Measurements from ENCODE around the gene CBR1. TPM values are rescaled to one million over a fixed set of nuclear protein-coding genes. Genes with fewer than 3 reads are reported as not detected.

CBR1 gene
- 10 to 100 TPM; 19.4 to 39.8 (median 27.1) TPM for polyA plus RNA-seq (ENCODE audit: insufficient read depth in 1 of 5, insufficient read length in 5 of 5, low replicate concordance in 1 of 5)
- long read RNA-seq, donor 1, transcript CBR1-201 (3 exons, 1,293 nt): major isoform, 45 of 63 reads
- long read RNA-seq, donor 1, partial matches to known transcripts: 18 of 63 reads
- long read RNA-seq, donor 1, other reads (novel, unspliced or antisense): 0 of 63 reads
- long read RNA-seq, donor 2, transcript CBR1-201 (3 exons, 1,293 nt): major isoform, 23 of 23 reads
- long read RNA-seq, donor 2, partial matches to known transcripts: 0 of 23 reads
- long read RNA-seq, donor 2, other reads (novel, unspliced or antisense): 0 of 23 reads
- long read RNA-seq, donor 3, transcript CBR1-201 (3 exons, 1,293 nt): major isoform, 23 of 38 reads
- long read RNA-seq, donor 3, partial matches to known transcripts: 14 of 38 reads
- long read RNA-seq, donor 3, other reads (novel, unspliced or antisense): 0 of 38 reads
- long read RNA-seq, donor 4, transcript CBR1-201 (3 exons, 1,293 nt): major isoform, 11 of 17 reads
- long read RNA-seq, donor 4, partial matches to known transcripts: 6 of 17 reads
- long read RNA-seq, donor 4, other reads (novel, unspliced or antisense): 0 of 17 reads
- long read RNA-seq, donor 5, transcript CBR1-201 (3 exons, 1,293 nt): major isoform, 41 of 59 reads
- long read RNA-seq, donor 5, partial matches to known transcripts: 15 of 59 reads
- long read RNA-seq, donor 5, other reads (novel, unspliced or antisense): 0 of 59 reads
- long read RNA-seq, donor 6, transcript CBR1-201 (3 exons, 1,293 nt): major isoform, 17 of 22 reads
- long read RNA-seq, donor 6, partial matches to known transcripts: 5 of 22 reads
- long read RNA-seq, donor 6, other reads (novel, unspliced or antisense): 0 of 22 reads
- long read RNA-seq, donor 7, transcript CBR1-201 (3 exons, 1,293 nt): major isoform, 20 of 20 reads
- long read RNA-seq, donor 7, partial matches to known transcripts: 0 of 20 reads
- long read RNA-seq, donor 7, other reads (novel, unspliced or antisense): 0 of 20 reads
- long read RNA-seq, donor 8, transcript CBR1-201 (3 exons, 1,293 nt): major isoform, 17 of 22 reads
- long read RNA-seq, donor 8, partial matches to known transcripts: 5 of 22 reads
- long read RNA-seq, donor 8, other reads (novel, unspliced or antisense): 0 of 22 reads

DNA sequence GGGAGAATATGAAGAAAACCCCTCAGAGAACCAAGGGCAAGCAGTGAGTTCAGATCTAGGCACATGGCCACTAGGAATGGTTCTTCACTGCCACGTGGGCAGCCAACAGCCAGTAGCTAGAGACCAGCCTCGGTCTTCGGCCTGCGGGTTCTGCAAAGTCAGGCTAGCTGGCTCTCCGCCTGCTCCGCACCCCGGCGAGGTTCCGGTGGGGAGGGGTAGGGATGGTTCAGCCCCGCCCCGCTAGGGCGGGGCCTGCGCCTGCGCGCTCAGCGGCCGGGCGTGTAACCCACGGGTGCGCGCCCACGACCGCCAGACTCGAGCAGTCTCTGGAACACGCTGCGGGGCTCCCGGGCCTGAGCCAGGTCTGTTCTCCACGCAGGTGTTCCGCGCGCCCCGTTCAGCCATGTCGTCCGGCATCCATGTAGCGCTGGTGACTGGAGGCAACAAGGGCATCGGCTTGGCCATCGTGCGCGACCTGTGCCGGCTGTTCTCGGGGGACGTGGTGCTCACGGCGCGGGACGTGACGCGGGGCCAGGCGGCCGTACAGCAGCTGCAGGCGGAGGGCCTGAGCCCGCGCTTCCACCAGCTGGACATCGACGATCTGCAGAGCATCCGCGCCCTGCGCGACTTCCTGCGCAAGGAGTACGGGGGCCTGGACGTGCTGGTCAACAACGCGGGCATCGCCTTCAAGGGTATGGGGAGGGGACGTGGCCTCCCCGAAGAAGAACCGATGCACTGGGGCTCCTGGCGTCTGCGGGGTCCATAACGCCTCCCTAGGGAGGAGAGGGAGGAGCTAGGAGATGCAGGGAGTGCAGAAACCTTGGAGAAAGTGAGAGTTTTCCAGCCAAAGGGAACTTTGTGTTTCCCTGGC is at the start of gene CBR1:
Gene CBR1 (plus strand): TSS at position 312 of the 871 bp plus-strand sequence. CDS start 92 bp downstream, at position 404.
- DNase-seq: peak; percentile 75 to 83

- DNase-seq: no peak
These were observed 48.5 kb upstream of the CBR1 start for GRCh38 chr21:36021251-36021837.

GRCh38 chr21:36022427-36023091 is 47.3 kb upstream of the CBR1 start:
- peak in 1 of 2 donors; percentile 9 for DNase-seq

GRCh38 chr21:36023092-36023480 is 46.7 kb upstream of the CBR1 start:
- peak; percentile 21 to 28 for DNase-seq

DNA sequence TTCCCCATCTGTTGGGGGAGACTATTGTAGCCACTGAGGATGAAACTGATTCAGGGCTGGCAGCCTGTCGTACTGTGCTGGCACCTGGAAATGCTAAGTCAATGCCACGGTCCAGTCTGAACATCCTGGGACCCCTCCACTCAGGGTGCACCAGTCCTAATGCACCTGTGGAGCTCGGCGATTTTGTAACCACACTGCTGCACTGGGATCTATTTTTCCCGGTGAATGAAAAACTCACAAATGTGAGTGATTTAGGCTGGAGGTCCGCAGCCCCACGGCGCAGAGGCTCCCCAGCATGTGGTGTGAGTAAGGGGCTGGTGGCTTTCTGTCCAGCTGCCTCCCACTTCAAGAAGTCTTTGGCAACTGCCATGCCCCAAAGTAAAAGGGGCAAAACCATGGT is 45.0 kb upstream of the CBR1 start:
- DNase-seq: no peak

GRCh38 chr21:36027347-36027746 is 42.5 kb upstream of the CBR1 start:
- no peak for DNase-seq

GRCh38 chr21:36028127-36029069 is 41.4 kb upstream of the CBR1 start:
- DNase-seq: peak; percentile 67 to 71

DNA sequence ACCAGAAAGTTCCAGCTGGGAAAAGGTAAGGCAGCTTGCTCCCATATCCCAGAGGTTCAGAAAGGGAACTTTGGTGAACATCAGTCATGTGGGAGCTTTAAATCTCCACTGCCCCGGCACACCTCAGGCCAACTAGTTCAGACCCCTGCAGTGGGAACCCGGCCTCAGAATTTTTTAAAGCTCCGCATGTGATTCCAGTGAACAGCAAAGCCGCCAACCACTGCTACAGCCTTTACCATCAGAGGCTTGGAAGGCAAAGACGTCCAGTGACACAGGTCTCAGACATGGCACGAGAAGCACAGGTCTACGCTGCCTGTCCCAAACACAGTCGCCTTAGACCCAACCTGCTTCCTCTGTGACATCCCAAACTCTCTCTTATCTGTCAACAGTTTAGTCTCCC is 40.5 kb upstream of the CBR1 start:
- DNase-seq: no peak

GRCh38 chr21:36030581-36031189 is 39.1 kb upstream of the CBR1 start:
- no peak for DNase-seq

DNA sequence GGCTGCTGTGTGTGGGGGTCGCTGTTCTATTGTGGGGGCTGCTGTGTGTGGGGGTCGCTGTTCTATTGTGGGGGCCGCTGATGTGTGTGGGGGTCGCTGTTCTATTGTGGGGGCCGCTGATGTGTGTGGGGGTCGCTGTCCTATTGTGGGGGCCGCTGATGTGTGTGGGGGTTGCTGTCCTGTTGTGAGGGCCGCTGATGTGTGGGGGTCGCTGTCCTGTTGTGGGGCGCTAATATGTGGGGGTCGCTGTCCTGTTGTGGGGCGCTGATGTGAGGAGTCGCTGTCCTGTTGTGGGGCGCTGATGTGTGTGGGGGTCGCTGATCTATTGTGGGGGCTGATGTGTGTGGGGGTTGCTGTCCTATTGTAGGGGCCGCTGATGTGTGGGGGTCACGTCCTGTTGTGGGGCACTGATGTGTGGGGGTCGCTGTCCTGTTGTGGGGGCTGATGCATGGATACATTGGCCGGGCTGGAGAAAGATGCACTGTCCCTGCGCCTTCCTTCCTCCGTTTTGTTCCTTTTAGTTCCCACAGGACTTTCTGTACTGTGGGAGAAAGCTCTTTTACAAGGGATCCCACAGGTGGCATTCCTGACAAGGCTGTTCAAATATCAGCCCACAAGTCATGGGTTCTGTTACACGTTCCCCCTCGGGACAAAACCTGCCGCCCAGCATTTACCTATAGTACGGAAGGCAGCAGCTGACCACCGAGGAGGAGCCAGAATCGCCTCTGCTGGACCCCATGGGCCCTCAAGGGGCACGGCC is 37.0 kb upstream of the CBR1 start:
- no peak for DNase-seq

DNA sequence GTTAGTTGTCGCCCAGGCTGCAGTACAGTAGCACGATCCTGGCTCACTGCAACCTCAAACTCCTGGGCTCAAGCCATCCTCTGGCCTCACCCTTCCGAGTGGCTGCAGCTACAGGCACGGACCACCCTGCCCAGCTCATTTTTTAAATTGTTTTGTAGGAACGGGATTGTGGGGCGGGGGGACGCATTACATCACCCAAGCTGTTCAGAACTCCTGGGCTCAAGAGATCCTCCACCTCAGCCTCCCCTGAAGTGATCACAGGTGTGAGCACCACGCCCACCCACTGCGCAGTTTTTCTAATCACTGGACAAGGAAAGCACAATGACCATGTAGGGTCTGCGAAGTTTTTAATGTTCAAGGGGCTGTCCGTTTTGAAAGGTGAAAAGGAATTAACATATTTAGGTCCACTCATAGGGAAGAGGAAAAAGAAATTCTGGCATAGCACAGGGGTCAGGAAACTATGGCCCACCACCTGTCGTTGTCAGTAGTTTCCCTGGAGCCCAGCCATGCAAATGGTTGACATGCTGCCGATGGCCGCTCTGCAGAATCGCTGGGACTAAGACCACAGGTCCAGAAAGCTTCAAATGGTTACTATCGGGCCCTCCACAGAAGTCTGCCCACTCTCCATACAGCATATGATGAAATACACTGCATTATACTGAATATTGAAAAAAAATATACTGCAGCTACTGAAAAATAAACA is 35.5 kb upstream of the CBR1 start:
- no peak for DNase-seq

GRCh38 chr21:36035381-36035791 is 34.4 kb upstream of the CBR1 start:
- peak in 1 of 2 donors; percentile 21 for DNase-seq

DNA sequence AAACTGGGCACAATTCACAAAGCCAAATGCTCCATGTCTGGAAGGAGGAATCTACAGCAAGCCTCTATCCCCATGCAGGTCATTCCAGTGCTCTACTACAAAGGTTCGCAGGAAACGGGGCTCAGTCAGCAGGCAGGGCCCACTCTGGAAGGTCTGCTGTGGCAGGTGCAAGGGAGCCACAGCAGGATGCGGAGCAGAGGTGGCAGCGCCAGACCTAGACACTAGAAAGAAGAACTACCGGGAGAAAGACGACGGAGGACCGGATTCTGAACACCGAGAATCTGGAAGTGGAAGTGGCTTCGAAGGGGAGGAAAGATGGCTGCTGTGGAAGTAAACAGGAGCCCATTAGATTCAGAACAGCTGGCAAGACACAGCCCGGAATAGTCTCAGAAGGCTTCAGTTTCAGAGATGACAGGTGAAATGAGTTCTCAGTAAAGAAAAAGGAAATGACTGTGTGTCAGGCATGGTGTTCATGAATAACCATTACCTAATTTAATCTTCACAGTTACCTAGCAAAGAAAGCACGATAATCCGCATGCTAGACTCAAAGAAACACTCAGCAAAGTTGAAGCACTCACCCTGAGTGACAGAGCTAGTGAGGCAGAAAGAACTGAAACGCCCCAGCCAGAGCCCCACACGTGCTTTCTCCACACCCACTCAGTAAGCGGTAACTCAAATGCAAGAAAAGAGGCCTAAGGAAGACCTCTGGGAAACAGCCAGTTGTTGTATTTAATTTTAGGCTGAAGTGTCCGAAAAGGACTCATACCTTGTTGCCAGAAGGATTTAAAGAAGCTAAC is 30.9 kb upstream of the CBR1 start:
- no peak for DNase-seq

GRCh38 chr21:36039861-36040260 is 30.0 kb upstream of the CBR1 start:
- DNase-seq: no peak

GRCh38 chr21:36040389-36040788 is 29.4 kb upstream of the CBR1 start:
- DNase-seq: no peak

GRCh38 chr21:36041910-36042309 is 27.9 kb upstream of the CBR1 start:
- DNase-seq: no peak

Measured in right lung (tissue), 10 donors.